Esophagus (tissue), 2 donors: ENCODE results near the gene NPBWR2. TPM values are rescaled to one million over a fixed set of nuclear protein-coding genes. Genes with fewer than 3 reads are reported as not detected.

Experiments used
- H3K27ac ChIP-seq, 2 donors: one replicate each; pipeline ENCODE4 v1.5.1; 2013; ENCODE audit warnings: low read depth in 2 of 2, mild to moderate bottlenecking in 2 of 2, inconsistent platforms in 1 of 2, low read length in 1 of 2, moderate library complexity in 1 of 2
- H3K27me3 ChIP-seq, 2 donors: one replicate each; pipeline ENCODE4 v1.6.1; 2013; ENCODE audit warnings: low read length in 2 of 2, control low read depth in 1 of 2, mild to moderate bottlenecking in 1 of 2; ENCODE audit not compliant: insufficient read depth in 2 of 2, control insufficient read depth in 1 of 2
- H3K36me3 ChIP-seq, 2 donors: one replicate each; pipeline ENCODE4 v1.6.1; 2013; ENCODE audit warnings: low read length in 1 of 2; ENCODE audit not compliant: control insufficient read depth in 2 of 2, insufficient read depth in 2 of 2
- H3K4me1 ChIP-seq, 2 donors: one replicate each; pipeline ENCODE4 v1.6.1; 2013; ENCODE audit warnings: low read length in 1 of 2; ENCODE audit not compliant: control insufficient read depth in 2 of 2, insufficient read depth in 2 of 2
- H3K4me3 ChIP-seq, 2 donors: one replicate each; pipeline ENCODE4 v1.5.1; 2013; ENCODE audit warnings: low read length in 2 of 2, mild to moderate bottlenecking in 2 of 2, low read depth in 1 of 2, moderate library complexity in 1 of 2
- H3K9me3 ChIP-seq, 2 donors: one replicate each; pipeline ENCODE4 v1.6.1; 2013; ENCODE audit warnings: mild to moderate bottlenecking in 2 of 2, low read depth in 1 of 2, low read length in 1 of 2, moderate library complexity in 1 of 2; ENCODE audit not compliant: control insufficient read depth in 2 of 2, insufficient read depth in 1 of 2
- WGBS, 2 donors: extraction: QIAGEN DNeasy Blood & Tissue Kit; methylation state at CpG; one replicate each; pipeline ENCODE4 v1.1.7; 2013; 5-methylcytosine and 5-hydroxymethylcytosine counted together
- polyA plus RNA-seq, 2 donors: library from polyadenylated mRNA; stranded (reverse); fragments of 200-250 nt; gene quantifications; one replicate each; pipeline ENCODE4 v1.2.3, GENCODE V29; 2013
- donor health status: healthy with polysubstance abuse.
- donor health status: Bipolar disorder and iron deficiency.

NPBWR2 gene
- polyA plus RNA-seq, 2 donors = not detected

DNA sequence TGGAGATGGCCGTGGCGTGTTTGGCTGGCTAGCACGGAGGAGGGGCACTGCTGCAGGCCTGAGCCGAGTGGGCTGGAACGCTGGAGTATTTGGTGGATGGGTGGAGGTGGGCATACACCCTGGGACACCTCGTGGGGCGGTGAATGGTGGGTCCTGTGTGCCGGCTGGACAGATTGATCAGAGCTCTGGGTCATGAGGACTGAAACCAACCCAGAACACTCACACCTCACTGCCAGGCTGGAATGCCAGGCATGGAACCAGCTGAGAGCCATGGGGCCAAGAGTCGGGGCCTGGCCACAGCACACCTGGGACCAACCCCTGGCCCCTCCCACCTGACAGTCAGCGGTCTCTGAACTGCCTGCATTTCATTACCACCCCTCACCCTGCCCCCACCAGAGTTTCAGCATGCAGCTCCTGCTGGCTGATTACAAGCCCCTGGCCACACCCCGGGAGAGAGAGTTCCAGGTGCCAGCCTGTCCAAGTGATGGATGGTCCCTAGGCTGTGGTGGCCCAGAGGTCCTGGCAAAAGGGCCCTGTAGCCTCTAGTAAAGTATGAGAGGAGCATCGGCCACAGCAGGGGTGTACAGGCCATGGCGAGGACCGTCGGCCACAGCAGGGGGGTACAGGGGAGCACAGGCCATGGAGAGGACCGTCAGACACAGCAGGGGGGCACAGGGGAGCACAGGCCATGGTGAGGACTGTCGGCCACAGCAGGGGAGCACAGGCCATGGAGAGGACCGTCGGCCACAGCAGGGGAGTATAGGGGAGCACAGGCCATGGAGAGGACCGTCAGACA, 3.3 kb downstream of the NPBWR2 start:
- H3K36me3 ChIP-seq = no peaks in the 10 kb centered on the region
- H3K27me3 ChIP-seq = peaks cover 0 to 12% of the 10 kb centered on the region in 2 donors
- no peak overlapping the region for H3K27ac ChIP-seq
- 66% methylated on average over 20 of the region's 20 CpGs for WGBS, 2 donors
- no peaks in the 10 kb centered on the region for H3K9me3 ChIP-seq
- peaks cover 0 to 3% of the 10 kb centered on the region in 2 donors for H3K4me1 ChIP-seq
- H3K4me3 ChIP-seq = no peak overlapping the region

DNA sequence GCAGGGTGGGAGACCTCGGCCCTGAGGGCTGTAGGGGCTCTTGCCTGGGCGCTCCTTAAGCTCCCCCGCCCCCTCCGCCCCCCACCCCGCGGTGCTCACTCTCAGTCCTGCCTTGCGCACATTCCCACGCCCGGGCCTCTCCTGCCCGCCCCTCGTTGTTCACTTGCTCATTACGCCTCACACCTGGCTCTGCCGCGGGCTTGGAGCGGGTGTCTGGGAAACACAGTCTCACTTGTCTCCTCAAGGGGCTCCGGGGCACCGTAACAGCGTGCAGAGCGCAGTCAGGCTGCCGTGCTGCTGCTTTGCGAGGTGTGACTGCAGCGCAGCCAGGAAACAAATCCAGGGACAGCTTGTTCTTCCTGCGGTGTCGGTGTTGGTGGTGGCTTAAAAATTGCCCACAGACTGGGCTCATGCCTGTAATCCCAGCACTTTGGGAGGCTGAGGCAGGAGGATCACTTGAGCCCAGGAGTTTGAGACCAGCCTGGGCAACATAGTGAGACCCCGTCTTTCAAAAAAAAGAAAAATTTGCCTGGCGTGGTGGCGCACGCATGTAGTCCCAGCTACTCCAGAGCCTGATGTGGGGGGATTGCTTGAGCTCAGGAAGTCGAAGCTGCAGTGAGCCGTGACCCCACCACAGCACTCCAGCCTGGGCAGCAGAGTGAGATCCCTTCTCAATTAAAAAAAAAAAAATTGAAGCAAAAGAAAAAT, 4.6 kb downstream of the NPBWR2 start:
- peak overlapping the region in 1 of 2 donors; percentile 29 for H3K4me3 ChIP-seq
- no peaks in the 10 kb centered on the region for H3K36me3 ChIP-seq
- H3K4me1 ChIP-seq = peaks cover 0 to 3% of the 10 kb centered on the region in 2 donors
- H3K27me3 ChIP-seq = peaks cover 0 to 10% of the 10 kb centered on the region in 2 donors
- no peaks in the 10 kb centered on the region for H3K9me3 ChIP-seq
- H3K27ac ChIP-seq = no peak overlapping the region
- WGBS, 2 donors = 20 to 21% methylated on average over 28 to 30 of the region's 30 CpGs

DNA sequence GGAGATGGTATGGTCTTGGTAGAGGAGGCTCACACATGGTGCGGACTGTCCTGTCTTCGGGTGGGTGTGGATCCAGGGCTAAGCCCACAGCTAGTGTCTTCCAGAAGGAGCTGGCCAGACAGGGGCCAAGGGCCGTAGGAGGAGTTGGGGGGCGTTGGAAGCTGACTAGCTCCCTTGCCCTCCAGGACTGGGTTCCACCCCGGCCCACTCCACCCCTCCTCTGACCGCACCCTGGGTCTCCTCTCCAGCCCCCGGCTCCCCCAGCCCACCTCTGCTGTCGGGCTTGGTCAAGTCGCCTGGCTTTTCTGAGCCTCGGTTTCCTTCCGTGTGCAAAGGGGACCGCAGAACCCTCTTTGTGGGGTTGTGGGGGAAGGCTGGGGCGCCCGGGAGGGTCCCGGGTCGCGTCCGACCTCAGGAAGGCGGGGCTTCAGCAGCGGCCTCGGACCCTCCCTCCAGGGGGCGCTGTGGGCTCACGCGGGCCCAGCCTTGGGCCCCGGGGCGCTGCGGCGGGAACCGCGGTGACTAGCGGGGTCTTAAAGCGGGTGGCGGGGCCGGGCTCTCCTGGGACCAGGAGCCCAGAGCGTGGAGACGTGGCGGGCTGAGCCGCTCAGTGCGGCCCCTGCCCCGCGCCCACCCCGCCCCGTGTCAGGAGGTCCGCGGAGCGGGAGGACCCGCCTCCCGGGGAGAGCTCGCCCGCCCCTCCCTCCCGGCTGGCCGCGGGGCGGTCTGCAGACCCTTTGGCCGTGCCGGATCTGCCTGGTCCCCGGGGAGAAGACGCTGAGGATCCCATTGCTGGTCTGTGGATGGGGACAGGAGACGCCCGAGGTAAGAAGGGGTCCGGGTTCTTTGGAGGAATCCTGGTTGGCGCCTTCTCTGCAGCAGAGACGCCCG, 5.4 kb downstream of the NPBWR2 start:
- peaks cover 0 to 3% of the 10 kb centered on the region in 2 donors for H3K4me1 ChIP-seq
- peaks cover 0 to 10% of the 10 kb centered on the region in 2 donors for H3K27me3 ChIP-seq
- H3K27ac ChIP-seq = no peak overlapping the region
- H3K9me3 ChIP-seq = no peaks in the 10 kb centered on the region
- no peaks in the 10 kb centered on the region for H3K36me3 ChIP-seq
- H3K4me3 ChIP-seq = peak overlapping the region in 1 of 2 donors; percentile 29
- 6 to 9% methylated on average over 53 to 64 of the region's 64 CpGs for WGBS, 2 donors

DNA sequence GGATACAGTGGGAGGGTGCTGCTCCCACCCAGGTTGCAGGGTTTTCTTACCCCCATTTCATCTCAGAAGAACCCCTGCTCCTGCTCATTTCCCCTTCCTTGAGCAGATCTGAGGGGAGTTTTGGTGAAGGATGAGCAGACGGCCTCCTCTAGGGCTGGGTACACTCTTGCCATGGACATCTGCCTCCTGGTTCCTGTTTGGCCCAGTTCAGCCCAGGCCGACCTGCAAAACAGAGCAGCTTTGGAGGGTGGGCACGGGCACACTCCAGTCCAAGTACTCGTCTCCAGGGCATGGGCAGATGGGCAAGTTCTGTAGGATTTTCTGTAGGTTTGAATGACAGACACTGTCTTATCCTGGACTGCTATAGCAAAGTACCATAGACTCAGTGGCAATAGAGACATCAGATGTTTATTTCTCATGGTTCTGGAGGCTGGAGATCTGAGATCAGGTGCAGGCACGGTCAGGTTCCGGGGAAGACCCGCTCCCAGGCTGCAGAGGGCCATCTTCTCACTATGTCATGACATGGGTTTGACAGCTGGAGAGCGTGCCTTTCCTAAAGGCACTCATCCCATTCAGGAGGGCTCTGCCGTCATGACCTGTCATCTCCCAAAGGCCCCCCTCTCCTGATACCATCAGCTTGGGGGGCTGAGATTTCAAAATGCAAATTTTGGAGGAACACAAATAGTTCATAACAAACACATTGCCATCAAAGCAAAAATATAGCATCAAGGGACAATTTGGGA, 6.2 kb downstream of the NPBWR2 start:
- 84% methylated on average over 9 of the region's 9 CpGs for WGBS, 2 donors
- no peak overlapping the region for H3K4me3 ChIP-seq
- H3K27ac ChIP-seq = no peak overlapping the region
- H3K36me3 ChIP-seq = no peaks in the 10 kb centered on the region
- peaks cover 0 to 10% of the 10 kb centered on the region in 2 donors for H3K27me3 ChIP-seq
- peaks cover 0 to 3% of the 10 kb centered on the region in 2 donors for H3K4me1 ChIP-seq
- no peaks in the 10 kb centered on the region for H3K9me3 ChIP-seq

DNA sequence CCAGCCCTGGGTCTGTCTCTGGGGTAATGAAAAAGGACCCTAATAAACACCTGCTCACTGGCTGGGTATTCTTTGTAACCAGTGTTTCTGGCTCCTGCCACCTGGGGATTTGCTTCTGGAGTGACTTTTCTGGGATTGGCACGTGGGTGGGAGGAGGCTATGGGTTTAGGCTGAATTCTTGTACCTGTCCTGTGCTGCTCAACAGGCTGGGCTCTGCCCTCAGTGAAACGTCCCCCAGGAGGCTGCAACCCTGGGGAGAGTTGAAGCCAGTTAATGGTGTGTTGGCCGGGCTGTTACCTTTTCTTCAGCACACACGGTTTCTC, 6.8 kb downstream of the NPBWR2 start:
- Histone ChIP-seq H3K9me3 (no peaks in the 10 kb centered on the region), H3K27ac (no peak overlapping the region), H3K4me3 (no peak overlapping the region), H3K36me3 (no peaks in the 10 kb centered on the region), H3K27me3 (peaks cover 0 to 10% of the 10 kb centered on the region in 2 donors), H3K4me1 (peaks cover 0 to 3% of the 10 kb centered on the region in 2 donors)
- WGBS, 2 donors = 69 to 72% methylated on average over 4 of the region's 4 CpGs

DNA sequence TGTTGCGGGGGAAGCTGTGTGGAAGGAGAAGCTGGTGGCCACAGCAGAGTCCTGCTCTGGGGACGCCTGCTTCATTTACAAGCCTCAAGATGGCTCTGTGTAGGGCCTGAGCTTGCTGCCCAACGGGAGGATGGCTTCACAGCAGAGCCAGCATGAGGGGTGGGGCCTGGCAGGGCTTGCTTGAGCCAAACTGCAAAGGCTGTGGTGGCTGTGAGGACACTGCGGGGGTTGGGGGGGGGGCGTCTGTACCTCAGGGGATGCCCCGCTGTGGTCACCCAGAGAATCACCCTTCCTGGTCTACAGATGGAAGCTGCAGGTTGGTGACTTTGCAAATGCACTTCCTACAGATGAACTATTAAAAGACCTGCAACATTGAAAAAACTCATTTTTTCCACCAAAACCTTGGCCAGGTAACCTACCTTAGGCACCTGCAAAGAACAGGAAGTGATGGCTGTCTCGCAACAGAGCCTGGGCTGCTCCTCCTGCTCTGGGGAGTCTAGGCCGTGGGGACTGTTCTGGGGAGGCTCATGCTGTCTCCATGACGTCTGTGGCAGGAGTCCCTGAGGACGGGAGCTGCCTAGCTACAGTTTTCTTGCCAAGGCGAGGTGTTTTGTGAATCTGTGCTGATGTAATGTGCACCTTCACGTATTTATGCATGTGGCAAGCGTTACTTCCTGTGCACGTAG, 7.3 kb downstream of the NPBWR2 start:
- Histone ChIP-seq H3K9me3 (no peaks in the 10 kb centered on the region), H3K36me3 (no peaks in the 10 kb centered on the region), H3K27ac (no peak overlapping the region), H3K4me3 (no peak overlapping the region), H3K27me3 (peaks cover 0 to 10% of the 10 kb centered on the region in 2 donors), H3K4me1 (peaks cover 0 to 3% of the 10 kb centered on the region in 2 donors)
- WGBS, 2 donors = 75 to 83% methylated on average over 14 of the region's 14 CpGs

DNA sequence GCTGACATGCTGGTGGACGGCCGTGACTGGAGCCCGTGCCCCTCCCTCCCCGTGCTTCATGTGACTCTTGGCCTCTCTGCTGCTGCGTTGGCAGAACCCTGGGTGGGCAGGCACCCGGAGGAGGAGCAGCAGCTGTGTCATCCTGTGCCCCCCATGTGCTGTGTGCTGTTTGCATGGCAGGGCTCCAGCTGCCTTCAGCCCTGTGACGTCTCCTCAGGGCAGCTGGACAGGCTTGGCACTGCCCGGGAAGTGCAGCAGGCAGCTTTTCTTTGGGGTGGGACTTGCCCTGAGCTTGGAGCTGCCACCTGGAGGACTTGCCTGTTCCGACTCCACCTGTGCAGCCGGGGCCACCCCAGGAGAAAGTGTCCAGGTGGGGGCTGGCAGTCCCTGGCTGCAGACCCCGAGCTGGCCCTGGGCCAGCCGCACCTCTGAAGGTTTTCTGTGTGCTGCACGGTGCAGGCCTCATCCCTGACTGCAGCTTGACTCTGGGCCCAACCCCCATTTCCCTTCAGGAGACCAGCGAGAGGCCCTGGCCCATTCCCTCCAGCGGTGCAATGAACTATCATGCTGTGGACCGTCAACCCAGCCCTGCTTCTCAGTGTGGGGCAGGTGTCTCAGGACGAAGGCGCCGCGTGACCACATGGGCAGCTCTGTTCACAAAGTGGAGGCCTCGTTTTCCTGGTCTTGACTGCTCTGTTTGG, 8.1 kb downstream of the NPBWR2 start:
- 83 to 86% methylated on average over 21 of the region's 21 CpGs for WGBS, 2 donors

DNA sequence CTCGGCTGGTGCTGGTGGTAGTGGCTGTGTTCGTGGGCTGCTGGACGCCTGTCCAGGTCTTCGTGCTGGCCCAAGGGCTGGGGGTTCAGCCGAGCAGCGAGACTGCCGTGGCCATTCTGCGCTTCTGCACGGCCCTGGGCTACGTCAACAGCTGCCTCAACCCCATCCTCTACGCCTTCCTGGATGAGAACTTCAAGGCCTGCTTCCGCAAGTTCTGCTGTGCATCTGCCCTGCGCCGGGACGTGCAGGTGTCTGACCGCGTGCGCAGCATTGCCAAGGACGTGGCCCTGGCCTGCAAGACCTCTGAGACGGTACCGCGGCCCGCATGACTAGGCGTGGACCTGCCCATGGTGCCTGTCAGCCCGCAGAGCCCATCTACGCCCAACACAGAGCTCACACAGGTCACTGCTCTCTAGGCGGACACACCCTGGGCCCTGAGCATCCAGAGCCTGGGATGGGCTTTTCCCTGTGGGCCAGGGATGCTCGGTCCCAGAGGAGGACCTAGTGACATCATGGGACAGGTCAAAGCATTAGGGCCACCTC, 8.8 kb downstream of the NPBWR2 start:
- WGBS, 2 donors = 93% methylated on average over 28 of the region's 28 CpGs
- Histone ChIP-seq H3K4me3 (no peak overlapping the region), H3K27me3 (peaks cover 0 to 10% of the 10 kb centered on the region in 2 donors), H3K36me3 (no peaks in the 10 kb centered on the region), H3K9me3 (no peaks in the 10 kb centered on the region), H3K4me1 (peaks cover 0 to 3% of the 10 kb centered on the region in 2 donors), H3K27ac (no peak overlapping the region)

More for the DNA sequence above, 8.1 kb downstream of the NPBWR2 start:
- peaks cover 0 to 10% of the 10 kb centered on the region in 2 donors for H3K27me3 ChIP-seq
- H3K4me1 ChIP-seq = peaks cover 0 to 3% of the 10 kb centered on the region in 2 donors
- no peaks in the 10 kb centered on the region for H3K9me3 ChIP-seq
- no peak overlapping the region for H3K4me3 ChIP-seq
- no peak overlapping the region for H3K27ac ChIP-seq
- H3K36me3 ChIP-seq = no peaks in the 10 kb centered on the region
